Regular cardiac myocyte (primary cell): ENCODE data around the gene NEXMIF. TPM values are rescaled to one million over a fixed set of nuclear protein-coding genes. Genes with fewer than 3 reads are reported as not detected.

Experiments used
- total RNA-seq: library from RNA; depleted of rRNA; stranded (reverse); fragments of >200 nt; gene quantifications from 2 replicates; pipeline ENCODE4 v1.2.3, GENCODE V29; 2014

NEXMIF gene
- total RNA-seq, result under 0.01 TPM in 2 replicates

GRCh38 chrX:74925225-74926088 lies at the start of gene NEXMIF:
TSS of gene NEXMIF (minus strand) at chrX:74925452.

Other genes starting within 250 kb of the NEXMIF start
- gene ABCB7, start 230.8 kb upstream of the NEXMIF start, total RNA-seq, result 23.2 and 34.1 TPM in 2 replicates